Upper lobe of left lung (tissue), 4 donors: Measurements from ENCODE around the gene NUBP1.

Source experiments
- EP300 ChIP-seq, 4 donors: sonication (generic); formaldehyde crosslinking; IDR thresholded peaks; one replicate each; pipeline ENCODE4 v1.5.1; 2017; ENCODE audit warnings: antibody characterized with exemption in 4 of 4, control low read depth in 2 of 4
- POLR2A ChIP-seq, 4 donors: fragments of 450-650 bp; IDR thresholded peaks; one replicate each; pipeline ENCODE4 v1.5.1; 2016 to 2017; ENCODE audit warnings: antibody characterized with exemption in 4 of 4, mild to moderate bottlenecking in 2 of 4
- POLR2AphosphoS5 ChIP-seq, 2 donors: sonication (generic); formaldehyde crosslinking; IDR thresholded peaks; one replicate each; pipeline ENCODE4 v1.5.1; 2017; ENCODE audit warnings: antibody characterized with exemption in 2 of 2
- TF ChIP-seq, protein P1 (sequence below), 6 experiments: fragments of 450-650 bp in 4 of 6; fragments of 200-600 bp in 2 of 6; sonication (generic) in 2 of 6; IDR thresholded peaks; one replicate each; pipeline ENCODE4 v1.5.1; 2016 to 2019; ENCODE audit warnings: antibody characterized with exemption in 6 of 6

DNA sequence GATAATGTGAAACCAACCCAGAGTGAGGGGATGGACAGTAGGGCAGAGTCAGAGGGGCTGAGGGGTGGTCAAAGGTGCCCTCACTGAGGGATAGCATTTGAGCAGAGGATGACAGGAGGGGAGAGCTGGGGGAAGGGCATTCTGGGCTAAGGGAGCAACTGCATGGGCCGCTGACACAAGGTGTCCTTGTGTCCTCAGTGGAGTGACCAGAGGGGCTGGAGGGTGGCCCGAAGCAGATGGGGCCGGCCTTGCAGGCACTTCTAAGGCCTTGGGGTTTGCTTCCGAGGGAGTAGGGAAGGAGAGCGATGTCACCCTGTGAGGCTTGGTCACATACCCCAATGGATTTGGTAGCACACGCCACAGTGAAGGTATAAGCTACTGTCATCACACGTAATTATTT, 10.0 kb downstream of the NUBP1 start:
- TF ChIP-seq POLR2AphosphoS5 (IDR thresholded peaks at IDR 0.05) (no peak), POLR2A (IDR thresholded peaks at IDR 0.05) (no peak), EP300 (IDR thresholded peaks at IDR 0.05) (no peak)
- TF ChIP-seq, protein P1, sequence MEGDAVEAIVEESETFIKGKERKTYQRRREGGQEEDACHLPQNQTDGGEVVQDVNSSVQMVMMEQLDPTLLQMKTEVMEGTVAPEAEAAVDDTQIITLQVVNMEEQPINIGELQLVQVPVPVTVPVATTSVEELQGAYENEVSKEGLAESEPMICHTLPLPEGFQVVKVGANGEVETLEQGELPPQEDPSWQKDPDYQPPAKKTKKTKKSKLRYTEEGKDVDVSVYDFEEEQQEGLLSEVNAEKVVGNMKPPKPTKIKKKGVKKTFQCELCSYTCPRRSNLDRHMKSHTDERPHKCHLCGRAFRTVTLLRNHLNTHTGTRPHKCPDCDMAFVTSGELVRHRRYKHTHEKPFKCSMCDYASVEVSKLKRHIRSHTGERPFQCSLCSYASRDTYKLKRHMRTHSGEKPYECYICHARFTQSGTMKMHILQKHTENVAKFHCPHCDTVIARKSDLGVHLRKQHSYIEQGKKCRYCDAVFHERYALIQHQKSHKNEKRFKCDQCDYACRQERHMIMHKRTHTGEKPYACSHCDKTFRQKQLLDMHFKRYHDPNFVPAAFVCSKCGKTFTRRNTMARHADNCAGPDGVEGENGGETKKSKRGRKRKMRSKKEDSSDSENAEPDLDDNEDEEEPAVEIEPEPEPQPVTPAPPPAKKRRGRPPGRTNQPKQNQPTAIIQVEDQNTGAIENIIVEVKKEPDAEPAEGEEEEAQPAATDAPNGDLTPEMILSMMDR (IDR thresholded peaks at IDR 0.05), result no peak
